ENCODE results near the gene UHRF1. TPM values are rescaled to one million over a fixed set of nuclear protein-coding genes. Genes with fewer than 3 reads are reported as not detected.

UHRF1 gene
- total and polyA plus RNA-seq, 2 of the 13 experiments (the other 11 are each of a cell fraction or from before 2014, with no cell fraction given): 6.8 to 78.4 TPM

GRCh38 chr19:4969772-4970531, 60.7 kb downstream of the UHRF1 start (continued):
- TF ChIP-seq NFKB2 (CRISPR knock-in tag; IDR thresholded peaks at IDR 0.05; ENCODE audit: borderline replicate concordance) (peak; percentile 37; the same call in 1 of the 2 replicates), TAF1 (CRISPR knock-in tag; IDR thresholded peaks at IDR 0.05) (0 out of 2 replicates have a peak, but pooled peaks have one; percentile 10), SRY (CRISPR knock-in tag; IDR thresholded peaks at IDR 0.05) (no peak), ZBTB40 (IDR thresholded peaks at IDR 0.05) (no peak), ZBTB40 (CRISPR knock-in tag; IDR thresholded peaks at IDR 0.05) (no peak), U2AF2 (IDR thresholded peaks at IDR 0.05; ENCODE audit: low read depth, low read length) (no peak), FOSL2 (CRISPR knock-in tag; IDR thresholded peaks at IDR 0.05) (peak; percentile 21; the same call in 1 of the 2 replicates), ZNF687 (CRISPR knock-in tag; IDR thresholded peaks at IDR 0.05) (peak; percentile 31), THAP11 (CRISPR knock-in tag; IDR thresholded peaks at IDR 0.05) (no peak), ZSCAN12 (CRISPR knock-in tag; IDR thresholded peaks at IDR 0.05) (no peak), ZNF740 (CRISPR knock-in tag; IDR thresholded peaks at IDR 0.05) (no peak), TBP (CRISPR knock-in tag; IDR thresholded peaks at IDR 0.05) (no peak)
